IMR-90 (cell line): ENCODE results near the gene GPR149.

Source experiments
- CEBPB ChIP-seq: IDR thresholded peaks from 2 replicates; pipeline ENCODE4 v1.6.1; 2012; ENCODE audit warnings: low read depth, low read length, improper control_type of control experiment
- CTCF ChIP-seq: conservative IDR thresholded peaks from 2 replicates; pipeline ENCODE4 v1.5.1; 2012; ENCODE audit warnings: mild to moderate bottlenecking, low read depth, low read length, improper control_type of control experiment
- FOS ChIP-seq: fragments of 150-350 bp; IDR thresholded peaks from 2 replicates; pipeline ENCODE4 v1.6.1; 2016; ENCODE audit warnings: low read depth, low read length
- MAZ ChIP-seq: IDR thresholded peaks from 2 replicates; pipeline ENCODE4 v1.6.1; 2012; ENCODE audit warnings: low read depth, mild to moderate bottlenecking, low read length, improper control_type of control experiment, moderate library complexity, borderline replicate concordance
- MXI1 ChIP-seq: IDR thresholded peaks from 2 replicates; pipeline ENCODE4 v1.6.1; 2012; ENCODE audit warnings: low read depth, mild to moderate bottlenecking, low read length, moderate library complexity, borderline replicate concordance
- POLR2A ChIP-seq: IDR thresholded peaks from 2 replicates; pipeline ENCODE4 v1.6.1; 2012; ENCODE audit warnings: mild to moderate bottlenecking, low read depth, low read length
- RAD21 ChIP-seq: IDR thresholded peaks from 2 replicates; pipeline ENCODE4 v1.6.1; 2012; ENCODE audit warnings: low read length, improper control_type of control experiment
- RFX5 ChIP-seq: IDR thresholded peaks from 2 replicates; pipeline ENCODE4 v1.8.0; 2012; ENCODE audit warnings: low read depth, mild to moderate bottlenecking, low read length, moderate library complexity
- SMC3 ChIP-seq: fragments of 150-350 bp; IDR thresholded peaks from 2 replicates; pipeline ENCODE4 v1.6.1; 2016; ENCODE audit warnings: low read depth, mild to moderate bottlenecking, antibody characterized with exemption, low read length, moderate library complexity
- USF2 ChIP-seq: fragments of 150-350 bp; IDR thresholded peaks from 2 replicates; pipeline ENCODE4 v1.6.1; 2017; ENCODE audit warnings: mild to moderate bottlenecking, antibody characterized with exemption, low read length, low read depth
- TF ChIP-seq, protein P1 (sequence below): fragments of 150-350 bp; IDR thresholded peaks from 2 replicates; pipeline ENCODE4 v1.6.1; 2016; ENCODE audit warnings: low read depth, mild to moderate bottlenecking, low read length, moderate library complexity, borderline replicate concordance

- TF ChIP-seq POLR2A (no peak), CEBPB (no peak), FOS (no peak), MXI1 (no peak), CTCF (no peak), USF2 (no peak), MAZ (no peak), RAD21 (no peak), RFX5 (no peak), SMC3 (no peak)
- TF ChIP-seq, protein P1, sequence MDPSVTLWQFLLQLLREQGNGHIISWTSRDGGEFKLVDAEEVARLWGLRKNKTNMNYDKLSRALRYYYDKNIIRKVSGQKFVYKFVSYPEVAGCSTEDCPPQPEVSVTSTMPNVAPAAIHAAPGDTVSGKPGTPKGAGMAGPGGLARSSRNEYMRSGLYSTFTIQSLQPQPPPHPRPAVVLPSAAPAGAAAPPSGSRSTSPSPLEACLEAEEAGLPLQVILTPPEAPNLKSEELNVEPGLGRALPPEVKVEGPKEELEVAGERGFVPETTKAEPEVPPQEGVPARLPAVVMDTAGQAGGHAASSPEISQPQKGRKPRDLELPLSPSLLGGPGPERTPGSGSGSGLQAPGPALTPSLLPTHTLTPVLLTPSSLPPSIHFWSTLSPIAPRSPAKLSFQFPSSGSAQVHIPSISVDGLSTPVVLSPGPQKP, result no peak
Observed at GRCh38 chr3:154431043-154431442, 1.1 kb upstream of the GPR149 start.
